GM12892 (cell line): ENCODE measurements around the gene REEP1.

Experiments
- POLR2A ChIP-seq: IDR thresholded peaks from 2 replicates; pipeline ENCODE4 v1.6.1; 2011; ENCODE audit warnings: low read depth, low read length, control low read depth
- POLR2AphosphoS5 ChIP-seq: IDR thresholded peaks from 2 replicates; pipeline ENCODE4 v1.6.1; 2011; ENCODE audit warnings: low read depth, low read length, control low read depth
- TAF1 ChIP-seq: IDR thresholded peaks from 2 replicates; pipeline ENCODE4 v1.6.1; 2011; ENCODE audit warnings: low read depth, mild to moderate bottlenecking, control low read depth, low read length, borderline replicate concordance

DNA sequence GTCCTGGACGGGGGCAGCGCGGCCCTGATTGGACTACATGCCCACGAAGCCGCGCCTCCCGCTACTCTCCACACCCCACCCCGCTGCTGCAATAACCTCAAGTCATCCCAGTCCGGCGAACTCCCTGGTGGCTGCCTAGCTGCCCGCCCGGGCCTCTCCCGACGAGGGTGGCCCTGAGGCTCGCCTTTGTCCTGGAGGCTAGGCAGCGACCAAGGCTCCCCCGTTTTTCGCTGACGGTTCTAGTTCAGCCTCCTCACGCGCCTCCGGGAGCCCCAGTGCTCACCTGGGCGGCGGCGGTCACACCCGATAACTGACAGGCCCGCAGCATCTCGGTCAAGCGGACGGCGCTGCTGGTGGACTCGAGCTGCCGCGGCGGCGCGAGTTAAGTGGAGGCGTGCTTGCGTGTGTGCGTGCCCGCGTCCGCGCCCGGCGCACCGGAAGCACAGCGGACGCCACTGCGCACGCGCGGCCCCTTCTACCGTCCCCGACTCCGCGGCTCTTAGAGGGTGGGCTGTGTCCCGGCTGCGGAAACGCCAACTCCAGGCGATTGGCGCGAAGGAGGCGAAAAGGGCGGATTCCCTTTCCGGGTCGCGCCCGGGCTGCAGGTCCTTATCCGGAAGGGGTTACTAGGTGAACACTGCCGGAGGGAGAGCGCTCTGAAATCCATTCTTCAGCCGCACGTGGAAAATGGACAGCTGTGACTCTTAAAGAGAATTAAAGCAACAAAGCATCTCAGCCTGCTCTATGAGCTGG is 142.2 kb downstream of the REEP1 start, which contains the start of gene IMMT:
- peak; percentile 89 for TF ChIP-seq POLR2A
- peak; percentile 45 for TF ChIP-seq TAF1
- TF ChIP-seq POLR2AphosphoS5: peak; percentile 71
